ENCODE measurements around the gene LYZL4.
A peak's percentile ranks its signal among the peaks of the same experiment; 100 is the strongest.

LYZL4 gene

GRCh38 chr3:42369832-42370231, 40.6 kb downstream of the LYZL4 start:
- DNase-seq = no peak

GRCh38 chr3:42369304-42369703, 41.1 kb downstream of the LYZL4 start:
- peak; percentile 37 for DNase-seq

GRCh38 chr3:42368861-42369260, 41.5 kb downstream of the LYZL4 start:
- no peak for DNase-seq

GRCh38 chr3:42367903-42368302, 42.5 kb downstream of the LYZL4 start:
- DNase-seq = no peak

- DNase-seq = no peak
These were observed 43.9 kb downstream of the LYZL4 start for GRCh38 chr3:42366550-42366949.

- DNase-seq = no peak
These were observed 53.1 kb downstream of the LYZL4 start for GRCh38 chr3:42357335-42357734.

- DNase-seq = no peak
These were observed 54.8 kb downstream of the LYZL4 start for GRCh38 chr3:42355612-42356011.

- no peak for DNase-seq
These were observed 56.8 kb downstream of the LYZL4 start for GRCh38 chr3:42353631-42354030.

GRCh38 chr3:42351207-42351606, 59.2 kb downstream of the LYZL4 start:
- no peak for DNase-seq

- no peak for DNase-seq
These were observed 60.4 kb downstream of the LYZL4 start for GRCh38 chr3:42349765-42350594.

GRCh38 chr3:42347928-42348327, 62.5 kb downstream of the LYZL4 start:
- no peak for DNase-seq

Data from NCI-H2029 treated with DMSO at 0.1 percent for 48 hours (cell line).